Gastroesophageal sphincter (tissue), 4 donors: Measurements from ENCODE around the gene TSACC. TPM values are rescaled to one million over a fixed set of nuclear protein-coding genes. Genes with fewer than 3 reads are reported as not detected.

ENCODE experiments used
- ATAC-seq: fragments of 150-250 bp; one replicate; pipeline ENCODE4 v1.9.1; 2016; ENCODE audit warnings: mild to moderate bottlenecking, moderate library complexity
- H3K27ac ChIP-seq, 4 donors: fragments of 200-600 bp; sonication (generic) in 3 of 4; 1 replicate in 3 of 4; 2 replicates in 1 of 4; pipeline ENCODE4 v1.5.1; 2016 to 2019
- H3K27me3 ChIP-seq: fragments of 200-600 bp; sonication (generic); one replicate; pipeline ENCODE4 v1.5.1; 2019
- H3K36me3 ChIP-seq, 2 donors: fragments of 200-600 bp; sonication (generic); one replicate each; pipeline ENCODE4 v1.5.1; 2019; ENCODE audit warnings: control low read depth in 1 of 2
- H3K4me1 ChIP-seq, 3 donors: fragments of 200-600 bp; sonication (generic); 1 replicate in 2 of 3; 2 replicates in 1 of 3; pipeline ENCODE4 v1.5.1; 2016 to 2019; ENCODE audit warnings: control low read depth in 2 of 3
- H3K4me3 ChIP-seq, 2 donors: fragments of 200-600 bp; sonication (generic); one replicate each; pipeline ENCODE4 v1.5.1; 2019; ENCODE audit warnings: mild to moderate bottlenecking in 1 of 2, moderate library complexity in 1 of 2
- H3K9me3 ChIP-seq, 3 donors: fragments of 200-600 bp; sonication (generic); one replicate each; pipeline ENCODE4 v1.5.1; 2017 to 2019; ENCODE audit warnings: control low read depth in 2 of 3
- EP300 ChIP-seq: sonication (generic); formaldehyde crosslinking; IDR thresholded peaks from one replicate; pipeline ENCODE4 v1.6.1; 2017; ENCODE audit warnings: antibody characterized with exemption, mild to moderate bottlenecking
- POLR2A ChIP-seq, 2 donors: fragments of 450-650 bp; IDR thresholded peaks; one replicate each; pipeline ENCODE4 v1.6.1; 2017; ENCODE audit warnings: antibody characterized with exemption in 2 of 2, mild to moderate bottlenecking in 2 of 2, moderate library complexity in 1 of 2
- POLR2AphosphoS5 ChIP-seq: sonication (generic); formaldehyde crosslinking; IDR thresholded peaks from one replicate; pipeline ENCODE4 v1.6.1; 2017; ENCODE audit warnings: antibody characterized with exemption
- WGBS, 2 donors: methylation state at CpG; one replicate each; pipeline ENCODE4 v1.1.5; 2018; ENCODE audit warnings: low coverage in 1 of 2; 5-methylcytosine and 5-hydroxymethylcytosine counted together
- total RNA-seq, 4 donors: library from RNA; depleted of rRNA; stranded (reverse); fragments of >200 nt; gene quantifications; one replicate each; pipeline ENCODE4 v1.1.0, GENCODE V29; 2016
- TF ChIP-seq, protein P1 (sequence below), 4 experiments: fragments of 200-600 bp in 2 of 4; fragments of 450-650 bp in 2 of 4; sonication (generic) in 1 of 4; IDR thresholded peaks; one replicate each; pipeline ENCODE4 v1.5.1; 2017 to 2019; ENCODE audit warnings: antibody characterized with exemption in 4 of 4, mild to moderate bottlenecking in 2 of 4, moderate library complexity in 2 of 4

The TSACC gene
- total RNA-seq, 4 donors from 2014 or later = not detected

DNA sequence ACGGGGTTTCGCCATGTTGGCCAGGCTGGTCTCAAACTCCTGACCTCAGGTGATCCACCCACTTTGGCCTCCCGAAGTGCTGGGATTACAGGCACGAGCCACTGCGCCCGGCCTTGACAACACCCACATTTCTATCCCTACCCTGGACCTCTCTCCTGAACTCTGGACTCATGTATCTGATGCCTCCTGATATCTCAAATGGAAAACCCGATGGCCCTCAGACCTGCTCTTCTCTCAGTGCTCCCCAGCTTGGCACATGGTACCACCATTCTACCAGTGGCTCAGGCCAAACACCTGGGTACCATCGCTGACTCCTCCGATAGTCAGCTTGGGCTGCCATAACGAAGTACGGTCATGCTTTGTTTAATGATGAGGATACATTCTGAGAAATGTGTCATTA, 22.2 kb downstream of the TSACC start:
- no peaks in the 10 kb centered on the region for H3K36me3 ChIP-seq
- no peaks in the 10 kb centered on the region for H3K9me3 ChIP-seq
- no peak for TF ChIP-seq POLR2A (IDR thresholded peaks at IDR 0.05)
- TF ChIP-seq EP300 = no peak
- TF ChIP-seq, protein P1, sequence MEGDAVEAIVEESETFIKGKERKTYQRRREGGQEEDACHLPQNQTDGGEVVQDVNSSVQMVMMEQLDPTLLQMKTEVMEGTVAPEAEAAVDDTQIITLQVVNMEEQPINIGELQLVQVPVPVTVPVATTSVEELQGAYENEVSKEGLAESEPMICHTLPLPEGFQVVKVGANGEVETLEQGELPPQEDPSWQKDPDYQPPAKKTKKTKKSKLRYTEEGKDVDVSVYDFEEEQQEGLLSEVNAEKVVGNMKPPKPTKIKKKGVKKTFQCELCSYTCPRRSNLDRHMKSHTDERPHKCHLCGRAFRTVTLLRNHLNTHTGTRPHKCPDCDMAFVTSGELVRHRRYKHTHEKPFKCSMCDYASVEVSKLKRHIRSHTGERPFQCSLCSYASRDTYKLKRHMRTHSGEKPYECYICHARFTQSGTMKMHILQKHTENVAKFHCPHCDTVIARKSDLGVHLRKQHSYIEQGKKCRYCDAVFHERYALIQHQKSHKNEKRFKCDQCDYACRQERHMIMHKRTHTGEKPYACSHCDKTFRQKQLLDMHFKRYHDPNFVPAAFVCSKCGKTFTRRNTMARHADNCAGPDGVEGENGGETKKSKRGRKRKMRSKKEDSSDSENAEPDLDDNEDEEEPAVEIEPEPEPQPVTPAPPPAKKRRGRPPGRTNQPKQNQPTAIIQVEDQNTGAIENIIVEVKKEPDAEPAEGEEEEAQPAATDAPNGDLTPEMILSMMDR (IDR thresholded peaks at IDR 0.05) = no peak
- TF ChIP-seq POLR2AphosphoS5 = no peak
- WGBS, 2 donors = 88 to 91% methylated on average over 6 to 9 of the region's 11 CpGs
- no peak overlapping the region for H3K27ac ChIP-seq
- peaks cover 0 to 4% (median 0%) of the 10 kb centered on the region in 3 donors for H3K4me1 ChIP-seq
- H3K4me3 ChIP-seq = no peak overlapping the region
- ATAC-seq = no peak
- H3K27me3 ChIP-seq = peaks cover 71% of the 10 kb centered on the region

DNA sequence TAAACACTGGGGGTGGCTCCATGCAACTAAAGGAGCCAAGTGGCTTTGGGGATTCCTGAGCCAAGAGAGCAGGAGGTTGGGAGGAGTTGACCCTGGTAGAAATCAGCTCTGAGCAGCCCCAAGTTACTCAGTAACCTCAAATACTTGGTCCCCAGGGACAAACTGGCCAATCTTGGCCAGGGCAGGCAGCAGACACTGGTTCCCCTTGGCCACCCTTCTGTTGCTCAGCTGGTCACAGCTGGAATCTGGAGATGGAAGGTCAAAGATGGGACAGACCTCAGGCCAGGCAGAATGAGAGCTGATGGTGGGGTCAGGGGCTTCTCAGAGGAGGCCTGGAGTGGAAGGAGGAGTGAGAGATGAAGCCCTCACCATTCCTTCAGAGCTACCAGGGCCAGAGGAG, 27.4 kb downstream of the TSACC start:
- TF ChIP-seq POLR2A (IDR thresholded peaks at IDR 0.05) = no peak
- TF ChIP-seq, protein P1 (IDR thresholded peaks at IDR 0.05) = no peak
- no peak for TF ChIP-seq EP300
- no peak for TF ChIP-seq POLR2AphosphoS5
- no peak overlapping the region for H3K4me3 ChIP-seq
- no peaks in the 10 kb centered on the region for H3K9me3 ChIP-seq
- ATAC-seq = no peak
- H3K36me3 ChIP-seq = no peaks in the 10 kb centered on the region
- H3K27ac ChIP-seq = no peak overlapping the region
- H3K4me1 ChIP-seq = peaks cover 0 to 9% (median 0%) of the 10 kb centered on the region in 3 donors
- H3K27me3 ChIP-seq = peaks cover 72% of the 10 kb centered on the region

DNA sequence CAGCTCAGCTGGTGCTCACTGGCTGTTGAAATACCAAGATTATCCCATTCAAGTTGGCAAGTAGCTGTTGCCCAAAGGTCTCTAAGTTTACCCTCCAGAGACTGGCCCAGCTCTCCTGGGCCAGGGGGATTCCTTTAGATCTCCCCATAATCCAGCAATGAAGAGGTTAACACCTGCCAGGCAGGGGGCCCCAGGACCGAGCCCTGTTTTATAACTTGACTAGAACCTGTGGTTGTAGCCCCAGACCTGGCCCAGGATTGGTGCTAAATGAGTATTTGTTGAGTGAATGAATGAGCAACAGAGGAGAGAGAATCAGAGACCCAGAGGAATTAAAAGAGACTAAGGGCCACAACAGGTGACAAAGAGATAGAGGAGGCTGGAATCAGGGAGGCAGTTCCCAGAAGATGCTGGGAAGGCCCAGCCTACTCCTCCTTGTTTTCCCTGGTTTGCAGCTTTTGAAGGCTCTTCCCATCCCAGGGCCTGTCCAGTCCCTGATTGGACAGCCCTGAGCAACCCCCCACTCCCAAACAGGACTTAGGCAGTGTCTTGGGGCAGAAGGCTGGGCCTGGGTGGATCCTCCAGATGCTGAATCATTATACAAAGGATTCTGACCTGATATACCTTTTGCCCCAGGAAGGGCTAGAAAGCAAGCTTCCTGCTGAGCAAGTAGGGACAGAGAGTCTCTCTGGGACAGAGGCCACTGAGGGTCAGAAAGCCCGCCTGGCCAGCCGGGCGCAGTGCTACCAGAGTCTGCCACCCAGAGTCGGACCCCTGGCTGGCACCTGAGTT, 28.2 kb downstream of the TSACC start:
- ATAC-seq = no peak
- WGBS, 2 donors = 73% methylated on average over 4 of the region's 5 CpGs; no CpG with 5 or more reads in 1 of the 2 donors

DNA sequence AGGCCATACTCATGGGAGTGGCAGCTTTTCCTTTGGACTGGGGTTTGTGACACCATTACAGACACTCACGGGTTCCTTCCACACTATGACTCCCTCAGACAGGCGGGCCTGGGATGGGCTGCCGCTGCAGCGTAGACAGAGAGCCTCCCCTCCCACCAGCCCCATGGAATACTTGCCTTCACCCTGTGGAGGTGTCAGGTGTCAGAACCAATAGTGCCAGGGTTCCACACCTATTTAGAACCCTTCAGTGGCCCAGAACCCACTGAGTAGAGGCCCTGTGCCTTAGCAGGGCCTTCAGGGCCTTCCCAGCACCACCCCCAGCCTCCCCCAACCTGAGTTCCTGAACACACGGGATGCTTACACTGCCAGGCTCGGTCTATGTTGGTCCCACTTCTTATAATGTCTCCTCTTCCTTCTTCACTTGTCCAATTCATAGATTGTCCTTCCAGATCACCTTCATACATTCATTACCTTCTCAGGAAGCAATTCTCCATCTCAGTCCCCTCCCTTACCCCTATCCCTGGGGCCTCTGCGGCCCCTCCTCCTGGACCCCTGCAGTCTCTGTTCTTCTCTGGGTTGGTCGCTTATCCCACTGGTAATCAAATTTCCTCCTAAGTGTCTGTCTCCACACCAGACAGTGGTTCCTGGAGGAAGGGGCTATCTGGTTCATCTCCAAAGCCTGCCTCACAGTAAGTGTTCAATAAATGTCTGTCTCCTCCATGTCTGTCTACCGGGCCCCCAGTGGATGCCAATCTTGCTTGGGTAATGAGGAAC, 29.2 kb downstream of the TSACC start:
- H3K27me3 ChIP-seq = peaks cover 90% of the 10 kb centered on the region
- H3K27ac ChIP-seq = no peak overlapping the region
- TF ChIP-seq POLR2A (IDR thresholded peaks at IDR 0.05) (no peak), POLR2AphosphoS5 (no peak), EP300 (no peak)
- TF ChIP-seq, protein P1 (IDR thresholded peaks at IDR 0.05) = no peak
- 77 to 78% methylated on average over 6 to 9 of the region's 9 CpGs for WGBS, 2 donors
- no peak overlapping the region for H3K4me3 ChIP-seq
- H3K9me3 ChIP-seq = no peaks in the 10 kb centered on the region
- peaks cover 0 to 9% (median 0%) of the 10 kb centered on the region in 3 donors for H3K4me1 ChIP-seq
- no peak for ATAC-seq
- no peaks in the 10 kb centered on the region for H3K36me3 ChIP-seq

More for the DNA sequence above, 28.2 kb downstream of the TSACC start:
- Histone ChIP-seq H3K27me3 (peaks cover 80% of the 10 kb centered on the region), H3K36me3 (no peaks in the 10 kb centered on the region), H3K27ac (no peak overlapping the region), H3K4me1 (peaks cover 0 to 9% (median 0%) of the 10 kb centered on the region in 3 donors), H3K9me3 (no peaks in the 10 kb centered on the region), H3K4me3 (no peak overlapping the region)
- TF ChIP-seq, protein P1 (IDR thresholded peaks at IDR 0.05) = no peak
- TF ChIP-seq POLR2AphosphoS5 (no peak), EP300 (no peak), POLR2A (IDR thresholded peaks at IDR 0.05) (no peak)
